GM19043 (cell line): Measurements from ENCODE around the gene TAC3.
"Not testable (repeated sequence)": the region's sequence is repeated elsewhere in the genome, so short reads cannot be mapped to it uniquely, and the experiment has no call there.

ENCODE experiments used
- ATAC-seq: cut with Tn5 transposase; IDR thresholded peaks from one replicate; pipeline ENCODE4 v1.9.1; 2021; ENCODE audit warnings: low read depth; ENCODE audit not compliant: unreplicated experiment

Gene TAC3

DNA sequence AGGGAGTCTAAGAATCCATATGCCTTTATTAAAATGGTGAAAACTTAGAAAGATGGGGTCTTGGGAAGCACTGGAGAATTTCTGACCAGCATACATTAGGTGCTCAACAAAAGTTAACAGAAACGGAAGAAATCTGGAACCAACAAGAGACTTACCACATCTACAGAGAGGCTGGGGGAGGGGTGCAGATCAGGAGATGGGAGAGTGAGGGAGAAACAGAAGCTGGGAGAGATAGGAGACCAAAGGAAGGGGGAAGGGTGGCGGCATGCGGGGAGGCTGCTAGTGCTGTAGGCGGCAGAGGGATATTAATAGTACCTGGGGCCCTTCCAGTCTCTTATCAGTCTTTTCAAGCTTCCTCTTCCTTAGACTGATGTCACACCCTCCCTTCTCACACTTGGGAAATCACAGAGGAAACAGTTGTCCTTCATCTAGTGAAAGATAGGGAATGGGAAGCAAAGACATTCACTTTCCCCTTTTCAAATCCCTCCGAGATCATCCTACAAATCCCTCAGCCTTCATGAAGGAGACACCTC lies 28.1 kb downstream of the TAC3 start:
- no peak for ATAC-seq

DNA sequence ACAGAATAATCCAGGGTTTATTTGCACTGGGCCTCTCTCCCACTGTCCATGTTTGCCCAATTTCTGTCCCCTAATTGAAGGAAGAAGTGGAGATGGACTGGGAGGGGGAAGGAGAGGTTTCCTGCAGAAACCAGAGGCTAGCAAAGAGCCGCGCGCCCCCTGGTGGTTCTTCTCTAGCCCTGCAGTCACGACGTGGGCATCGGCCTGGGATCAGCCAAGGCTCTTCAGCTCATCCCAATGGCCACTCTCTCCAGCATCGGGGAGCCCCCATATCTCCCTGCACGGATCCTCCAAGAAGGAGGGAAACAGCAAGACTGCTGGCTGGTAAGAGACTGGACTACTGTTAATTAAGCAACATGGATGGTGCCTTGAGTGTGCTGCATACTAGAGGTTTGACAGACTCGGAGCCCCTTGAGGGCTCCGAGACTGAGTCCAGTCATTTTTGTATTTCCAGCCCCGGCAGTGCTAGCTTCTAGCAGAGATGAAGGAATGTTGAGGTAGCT lies 28.7 kb downstream of the TAC3 start:
- no peak for ATAC-seq

DNA sequence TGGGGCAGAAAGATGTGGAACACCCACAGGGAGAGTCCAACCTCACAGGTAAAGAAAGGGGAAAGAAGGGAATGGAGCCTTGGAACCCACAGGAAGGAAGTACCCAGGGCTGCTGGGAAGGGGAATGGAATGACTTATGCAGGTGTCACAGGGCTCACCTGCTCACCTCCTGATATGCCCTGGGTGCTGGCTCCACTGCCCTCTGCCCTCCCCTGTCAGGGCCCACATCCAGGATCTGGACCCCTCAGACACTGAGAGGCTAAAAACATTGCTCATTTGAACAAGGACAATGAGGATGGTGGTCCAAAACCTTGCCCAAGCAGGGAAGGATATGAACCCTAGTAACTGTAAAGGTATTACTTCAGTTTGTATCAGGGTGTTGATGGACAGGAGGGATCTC lies 29.3 kb downstream of the TAC3 start:
- ATAC-seq = no peak

DNA sequence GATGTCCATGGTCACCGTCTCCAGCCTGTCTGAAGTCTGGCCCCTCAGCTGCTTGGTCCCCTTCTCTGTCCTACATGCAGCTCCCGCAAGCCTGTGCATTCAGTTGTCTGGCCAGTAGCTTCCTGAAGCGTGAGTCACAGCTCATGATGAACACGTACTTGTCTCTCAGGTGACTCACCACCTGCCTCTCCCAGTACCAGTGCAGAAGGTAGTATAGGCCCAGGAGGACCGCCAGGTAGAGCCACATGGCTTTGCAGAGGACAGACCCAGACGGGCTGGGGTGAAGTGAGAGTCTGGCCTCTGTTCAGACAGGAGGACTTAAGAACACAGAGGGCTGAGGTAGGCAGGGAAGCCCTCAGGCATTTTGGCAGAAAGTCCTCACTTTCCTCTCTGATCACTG lies 30.6 kb downstream of the TAC3 start:
- not testable (repeated sequence) for ATAC-seq

DNA sequence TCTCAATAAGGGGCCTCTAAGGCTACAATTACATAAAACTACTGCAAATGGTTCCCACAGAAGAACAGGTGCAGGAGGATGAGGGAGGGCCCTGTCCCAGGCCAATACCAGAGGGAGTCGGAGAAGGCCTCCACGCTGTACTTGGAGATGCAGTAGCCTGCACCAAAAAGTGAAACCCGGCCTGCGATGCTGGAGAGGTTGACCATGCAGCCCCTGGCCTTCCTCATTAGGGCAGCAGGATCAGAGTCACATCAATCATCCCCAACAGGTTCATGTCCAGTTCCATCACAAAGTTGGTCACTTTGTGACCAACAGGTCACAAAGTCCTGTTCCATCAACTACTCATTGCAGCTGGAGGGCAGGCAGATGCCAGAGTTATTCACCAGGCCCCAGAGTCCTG lies 32.9 kb downstream of the TAC3 start:
- ATAC-seq = no peak

DNA sequence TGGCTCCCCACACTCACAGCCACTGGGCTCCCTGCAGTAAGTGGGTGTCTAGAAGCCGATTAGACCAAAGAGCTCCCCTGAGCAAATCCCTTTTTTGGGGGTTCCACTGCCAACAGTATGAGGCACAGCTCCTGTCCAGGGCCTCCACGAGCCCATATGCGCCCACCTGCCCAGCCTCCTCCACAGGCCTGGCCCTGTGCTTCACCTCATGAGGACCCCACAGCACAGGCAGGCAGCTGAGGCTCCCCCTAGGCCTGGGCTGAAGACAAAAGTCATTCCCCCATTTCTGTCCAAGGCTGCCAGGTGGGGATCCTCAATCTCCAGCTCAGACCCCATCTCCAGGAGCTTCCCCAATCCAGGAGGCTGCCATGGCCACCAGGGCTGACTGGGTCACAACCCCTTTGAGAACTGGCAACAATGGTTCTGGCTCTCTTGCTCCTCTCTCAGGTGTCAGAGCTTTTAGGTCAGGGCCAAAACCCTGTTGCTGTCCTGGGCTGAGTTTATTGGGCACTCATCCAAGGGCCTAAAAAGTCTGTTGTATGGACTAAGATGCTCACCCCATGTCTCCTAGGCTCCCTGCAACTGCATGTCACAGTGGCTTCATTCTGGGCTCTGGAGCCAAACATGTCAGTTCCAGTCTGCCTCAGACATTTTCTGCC lies 33.6 kb downstream of the TAC3 start:
- not testable (repeated sequence) for ATAC-seq

DNA sequence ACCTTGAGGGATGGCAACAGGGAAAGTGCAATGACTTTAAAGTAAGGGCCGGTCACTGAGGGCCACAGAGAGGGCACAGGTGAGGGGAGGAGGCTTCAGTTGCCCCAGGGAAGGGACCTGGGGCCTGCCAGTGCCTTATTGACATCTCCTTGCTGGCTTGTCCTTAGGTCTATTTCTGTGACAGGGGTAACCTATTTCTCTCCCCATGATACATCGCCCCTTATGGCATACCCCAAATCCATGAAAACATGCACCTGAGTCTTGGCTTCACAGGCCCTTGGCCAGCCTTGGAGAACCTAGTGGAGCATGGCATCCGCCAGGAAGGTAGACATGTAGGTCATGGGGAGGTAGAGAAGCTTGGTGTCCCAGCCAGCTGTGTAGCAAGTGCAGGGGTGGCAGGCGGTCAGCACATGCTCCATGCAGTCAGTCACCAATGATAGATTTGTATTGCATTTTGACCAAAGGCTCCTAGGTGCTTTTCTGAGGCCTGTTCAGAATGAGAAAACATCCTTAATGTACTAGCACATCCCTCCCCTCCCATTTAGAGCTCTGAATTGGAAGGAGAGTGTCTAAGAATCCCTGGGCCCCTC lies 35.3 kb downstream of the TAC3 start:
- ATAC-seq = no peak

DNA sequence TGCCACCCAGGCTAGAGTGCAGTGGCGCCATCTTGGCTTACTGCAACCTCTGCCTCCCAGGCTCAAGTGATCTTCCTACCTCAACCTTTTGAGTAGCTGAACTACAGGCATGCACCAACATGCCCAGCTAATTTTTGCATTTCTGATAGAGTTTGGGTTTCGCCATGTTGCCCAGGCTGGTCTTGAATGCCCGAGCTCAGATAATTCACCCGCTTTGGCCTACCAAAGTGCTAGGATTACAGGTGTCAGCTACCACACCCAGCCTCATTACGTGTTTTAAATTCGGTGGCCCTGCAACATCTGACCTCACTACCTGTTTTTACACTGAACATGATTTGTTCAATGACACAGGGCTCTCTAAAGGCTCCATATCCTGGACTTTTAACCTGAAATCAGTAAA lies 36.1 kb downstream of the TAC3 start:
- no peak for ATAC-seq

DNA sequence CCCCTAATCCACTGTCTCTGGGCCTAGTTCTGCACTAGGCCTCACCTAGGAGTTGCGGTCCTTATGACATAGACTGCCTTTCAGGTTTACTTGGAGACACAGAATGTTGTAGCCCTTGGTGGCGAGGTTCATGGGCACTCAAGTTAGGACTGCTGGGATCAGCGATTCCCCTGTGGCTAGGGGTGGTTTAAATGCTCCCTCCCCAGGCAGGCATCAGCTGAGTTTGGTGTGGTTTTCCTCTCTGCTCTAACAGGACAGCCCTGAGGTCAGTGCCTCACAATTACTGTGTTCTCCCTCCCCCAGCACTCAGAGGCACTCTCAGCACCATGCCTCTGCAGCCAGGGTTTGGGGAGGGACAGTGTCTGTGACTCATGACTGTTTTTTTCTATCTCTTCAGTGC lies 36.7 kb downstream of the TAC3 start:
- ATAC-seq = no peak

DNA sequence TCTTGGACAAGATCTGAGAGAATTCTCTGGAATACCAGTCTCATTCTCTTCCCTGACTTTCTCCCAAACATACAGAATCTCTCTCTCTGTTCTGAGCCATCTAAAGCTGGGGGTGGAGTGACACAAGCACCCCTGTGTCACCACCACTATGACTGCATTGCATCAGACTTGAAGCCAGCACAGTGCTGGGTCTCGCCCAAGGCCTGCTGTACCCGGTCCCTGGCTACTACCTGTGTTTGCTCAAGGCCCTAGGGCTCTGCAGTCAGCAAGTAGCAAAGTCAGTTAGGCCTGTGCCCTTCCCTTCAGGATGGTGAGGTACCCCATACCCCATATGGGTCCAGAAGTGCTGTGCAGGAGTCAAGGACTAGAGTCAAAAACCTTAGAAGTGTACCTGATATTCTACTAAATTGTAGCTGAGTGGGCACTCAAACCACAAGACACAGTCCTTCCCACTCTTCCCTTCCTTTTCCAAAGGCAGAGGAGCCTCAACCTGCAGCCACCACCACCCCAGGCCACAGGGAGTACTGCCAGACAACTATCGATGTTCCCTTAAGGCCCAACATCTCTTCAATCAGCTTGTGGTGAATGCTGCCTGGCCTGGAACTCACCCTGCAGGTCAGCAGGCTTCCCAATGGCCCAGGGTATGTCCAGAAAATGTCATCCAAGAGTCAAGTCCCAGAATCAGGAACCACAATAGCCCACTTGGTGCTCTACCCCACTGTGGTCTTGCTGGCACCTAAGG lies 37.8 kb downstream of the TAC3 start:
- ATAC-seq = no peak

DNA sequence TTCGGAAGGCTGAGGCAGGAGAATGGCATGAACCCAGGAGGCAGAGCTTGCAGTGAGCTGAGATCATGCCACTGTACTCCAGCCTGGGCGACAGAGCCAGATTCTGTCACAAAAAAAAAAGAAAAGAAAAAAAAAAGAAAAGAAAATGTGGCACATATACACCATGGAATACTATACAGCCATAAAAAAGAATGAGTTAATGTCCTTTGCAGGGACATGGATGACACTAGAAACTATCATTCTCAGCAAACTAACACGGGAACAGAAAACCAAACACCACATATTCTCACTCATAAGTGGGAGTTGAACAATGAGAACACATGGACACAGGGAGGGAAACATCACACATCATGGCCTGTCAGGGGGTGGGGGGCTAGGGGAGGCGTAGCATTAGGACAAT lies 39.0 kb downstream of the TAC3 start:
- not testable (repeated sequence) for ATAC-seq

DNA sequence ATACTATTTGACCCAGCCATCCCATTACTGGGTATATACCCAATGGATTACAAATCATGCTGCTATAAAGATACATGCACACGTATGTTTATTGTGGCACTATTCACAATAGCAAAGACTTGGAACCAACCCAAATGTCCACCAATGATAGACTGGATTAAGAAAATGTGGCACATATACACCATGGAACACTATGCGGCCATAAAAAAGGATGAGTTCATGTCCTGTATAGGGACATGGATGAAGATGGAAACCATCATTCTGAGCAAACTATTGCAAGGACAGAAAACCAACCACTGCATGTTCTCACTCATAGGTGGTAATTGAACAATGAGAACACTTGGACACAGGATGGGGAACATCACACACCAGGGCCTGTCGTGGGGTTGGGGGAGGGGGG lies 42.1 kb downstream of the TAC3 start:
- ATAC-seq = not testable (repeated sequence)

DNA sequence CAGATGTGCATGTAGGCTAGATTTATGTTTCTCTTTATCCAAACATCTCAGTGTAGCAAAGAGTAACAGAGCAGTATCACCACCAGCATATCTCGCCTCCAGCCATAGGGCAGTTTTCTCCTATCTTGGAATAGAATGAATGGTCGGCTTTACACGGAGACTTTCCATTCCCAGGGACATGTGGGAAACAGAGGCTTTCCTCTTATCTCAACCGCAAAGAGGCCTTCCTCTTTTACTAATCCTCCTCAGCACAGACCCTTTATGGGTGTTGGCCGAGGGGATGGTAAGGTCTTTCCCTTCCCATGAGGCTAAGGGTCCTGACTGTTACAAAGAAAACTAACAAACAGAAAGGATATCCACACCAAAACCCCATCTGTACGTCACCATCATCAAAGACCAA lies 47.4 kb downstream of the TAC3 start:
- not testable (repeated sequence) for ATAC-seq

DNA sequence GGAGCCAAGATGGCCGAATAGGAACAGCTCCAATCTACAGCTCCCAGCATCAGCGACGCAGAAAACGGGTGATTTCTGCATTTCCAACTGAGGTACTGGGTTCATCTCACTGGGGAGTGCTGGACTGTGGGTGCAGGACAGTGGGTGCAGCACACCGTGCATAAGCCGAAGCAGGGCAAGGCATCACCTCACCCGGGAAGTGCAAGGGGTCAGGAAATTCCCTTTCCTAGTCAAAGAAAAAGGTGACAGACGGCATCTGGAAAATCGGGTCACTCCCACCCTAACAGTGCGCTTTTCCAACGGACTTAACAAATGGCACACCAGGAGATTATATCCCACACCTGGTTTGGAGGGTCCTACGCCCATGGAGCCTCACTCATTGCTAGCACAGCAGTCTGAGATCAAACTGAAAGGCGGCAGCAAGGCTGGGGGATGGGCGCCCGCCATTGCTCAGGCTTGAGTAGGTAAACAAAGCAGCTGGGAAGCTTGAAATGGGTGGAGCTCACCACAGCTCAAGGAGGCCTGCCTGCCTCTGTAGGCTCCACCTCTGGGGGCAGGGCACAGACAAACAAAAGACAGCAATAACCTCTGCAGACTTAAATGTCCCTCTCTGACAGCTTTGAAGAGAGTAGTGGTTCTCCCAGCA lies 50.2 kb downstream of the TAC3 start:
- ATAC-seq = not testable (repeated sequence)

DNA sequence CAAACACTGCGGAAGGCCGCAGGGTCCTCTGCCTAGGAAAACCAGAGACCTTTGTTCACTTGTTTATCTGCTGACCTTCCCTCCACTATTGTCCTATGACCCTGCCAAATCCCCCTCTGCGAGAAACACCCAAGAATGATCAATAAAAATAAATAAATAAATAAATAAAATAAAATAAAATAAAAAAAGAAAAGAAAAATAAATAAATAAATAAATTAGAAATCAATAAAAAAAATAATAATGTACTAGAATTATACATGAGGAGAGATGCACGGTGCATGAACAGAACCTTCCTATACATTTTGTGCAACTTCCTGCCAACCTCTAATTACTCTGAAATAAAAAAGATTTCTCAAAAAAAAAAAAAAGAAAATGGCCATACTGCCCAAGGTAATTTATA lies 51.2 kb downstream of the TAC3 start:
- not testable (repeated sequence) for ATAC-seq

DNA sequence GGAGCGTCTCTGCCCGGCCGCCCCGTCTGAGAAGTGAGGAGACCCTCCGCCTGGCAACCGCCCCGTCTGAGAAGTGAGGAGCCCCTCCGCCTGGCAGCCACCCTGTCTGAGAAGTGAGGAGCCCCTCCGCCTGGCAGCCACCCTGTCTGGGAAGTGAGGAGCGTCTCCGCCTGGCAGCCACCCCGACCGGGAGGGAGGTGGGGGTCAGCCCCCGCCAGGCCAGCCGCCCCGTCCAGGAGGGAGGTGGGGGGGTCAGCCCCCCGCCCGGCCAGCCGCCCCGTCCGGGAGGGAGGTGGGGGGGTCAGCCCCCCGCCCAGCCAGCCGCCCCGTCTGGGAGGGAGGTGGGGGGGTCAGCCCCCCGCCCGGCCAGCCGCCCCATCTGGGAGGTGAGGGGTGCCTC lies 52.8 kb downstream of the TAC3 start:
- ATAC-seq = not testable (repeated sequence)

DNA sequence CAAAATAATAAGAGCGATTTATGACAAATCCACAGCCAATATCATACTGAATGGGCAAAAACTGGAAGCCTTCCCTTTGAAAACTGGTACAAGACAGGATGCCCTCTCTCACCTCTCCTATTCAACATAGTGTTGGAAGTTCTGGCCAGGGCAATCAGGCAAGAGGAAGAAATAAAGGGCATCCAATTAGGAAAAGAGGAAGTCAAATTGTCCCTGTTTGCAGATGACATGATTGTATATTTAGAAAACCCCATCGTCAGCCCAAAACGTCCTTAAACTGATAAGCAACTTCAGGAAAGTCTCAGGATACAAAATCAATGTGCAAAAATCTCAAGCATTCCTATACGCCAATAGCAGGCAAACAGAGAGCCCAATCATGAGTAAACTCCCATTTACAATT lies 54.1 kb downstream of the TAC3 start:
- not testable (repeated sequence) for ATAC-seq
